HG03571 (cell line): ENCODE results near the gene PXN.

Experiments
- ATAC-seq: cut with Tn5 transposase; IDR thresholded peaks from one replicate; pipeline ENCODE4 v1.9.1; 2021; ENCODE audit not compliant: unreplicated experiment

Gene PXN

GRCh38 chr12:120180975-120181374 is 84.6 kb downstream of the PXN start:
- no peak for ATAC-seq

- ATAC-seq, result no peak
Observed at GRCh38 chr12:120175537-120175936, 90.0 kb downstream of the PXN start.

- ATAC-seq, result no peak
Observed at GRCh38 chr12:120175062-120175461, 90.5 kb downstream of the PXN start.

GRCh38 chr12:120172053-120172452 is 93.5 kb downstream of the PXN start:
- no peak for ATAC-seq

- no peak for ATAC-seq
Observed at GRCh38 chr12:120170631-120171030, 94.9 kb downstream of the PXN start.

GRCh38 chr12:120169946-120170345 is 95.6 kb downstream of the PXN start:
- no peak for ATAC-seq

- no peak for ATAC-seq
Observed at GRCh38 chr12:120168337-120168736, 97.2 kb downstream of the PXN start.

- ATAC-seq, result no peak
Observed at GRCh38 chr12:120167529-120168095, 97.9 kb downstream of the PXN start.

- no peak for ATAC-seq
Observed at GRCh38 chr12:120164293-120164692, 101.2 kb downstream of the PXN start.

GRCh38 chr12:120162763-120163162 is 102.8 kb downstream of the PXN start:
- ATAC-seq, result no peak

GRCh38 chr12:120161852-120162251 is 103.7 kb downstream of the PXN start:
- ATAC-seq, result no peak
